ENCODE data around the gene MAP7D3. TPM values are rescaled to one million over a fixed set of nuclear protein-coding genes. Genes with fewer than 3 reads are reported as not detected.

The MAP7D3 gene
- total and polyA plus RNA-seq, 12 donors: 5.9 to 14.9 (median 7.9) TPM

GRCh38 chrX:136198678-136199243 lies 52.4 kb downstream of the MAP7D3 start:
- peaks cover 0 to under 1% of the 10 kb centered on the region in 2 donors for H3K4me1 ChIP-seq (replicated peaks in 1 of 2)
- WGBS, 4 donors: 72 to 91% (median 82%) methylated on average over 6 of the region's 6 CpGs
- H3K36me3 ChIP-seq (replicated peaks in 1 of 2): no peaks in the 10 kb centered on the region
- no peak for DNase-seq
- no peaks in the 10 kb centered on the region for H3K27me3 ChIP-seq
- H3K4me3 ChIP-seq: no peak overlapping the region
- intact Hi-C loops (cut with DNase I): no loop called here
- no peak overlapping the region for H3K27ac ChIP-seq
- no peaks in the 10 kb centered on the region for H3K9me3 ChIP-seq (replicated peaks in 1 of 3)
- TF ChIP-seq CTCF (IDR thresholded peaks at IDR 0.05): no peak
- TF ChIP-seq POLR2A (IDR thresholded peaks at IDR 0.05): no peak

DNA sequence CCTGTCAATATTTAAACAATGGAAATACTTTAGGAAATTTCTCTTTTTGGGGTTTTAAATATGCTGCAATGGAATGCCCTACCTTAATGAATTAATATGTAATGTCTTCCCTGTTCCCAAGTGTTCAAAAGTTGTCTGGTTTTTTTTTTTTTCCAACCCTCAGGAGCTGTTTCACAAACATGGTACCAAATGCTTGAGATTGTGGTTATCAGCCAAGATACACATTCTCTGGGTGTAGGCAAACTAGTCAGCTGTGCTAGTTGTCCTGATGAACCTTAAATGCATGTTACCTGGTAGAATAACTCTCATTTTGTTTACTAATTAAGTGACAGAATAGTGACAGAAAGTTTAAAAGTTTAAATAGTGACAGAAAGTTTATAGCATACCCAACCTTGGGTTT lies 53.2 kb downstream of the MAP7D3 start:
- TF ChIP-seq POLR2A (IDR thresholded peaks at IDR 0.05) (no peak), CTCF (IDR thresholded peaks at IDR 0.05) (no peak)
- Histone ChIP-seq H3K4me3 (no peak overlapping the region), H3K9me3 (replicated peaks in 1 of 3) (no peaks in the 10 kb centered on the region), H3K27ac (no peak overlapping the region), H3K4me1 (replicated peaks in 1 of 2) (peaks cover 0 to 7% of the 10 kb centered on the region in 2 donors), H3K27me3 (no peaks in the 10 kb centered on the region), H3K36me3 (replicated peaks in 1 of 2) (no peaks in the 10 kb centered on the region)
- intact Hi-C loops (cut with DNase I): no loop called here
- no peak for DNase-seq

DNA sequence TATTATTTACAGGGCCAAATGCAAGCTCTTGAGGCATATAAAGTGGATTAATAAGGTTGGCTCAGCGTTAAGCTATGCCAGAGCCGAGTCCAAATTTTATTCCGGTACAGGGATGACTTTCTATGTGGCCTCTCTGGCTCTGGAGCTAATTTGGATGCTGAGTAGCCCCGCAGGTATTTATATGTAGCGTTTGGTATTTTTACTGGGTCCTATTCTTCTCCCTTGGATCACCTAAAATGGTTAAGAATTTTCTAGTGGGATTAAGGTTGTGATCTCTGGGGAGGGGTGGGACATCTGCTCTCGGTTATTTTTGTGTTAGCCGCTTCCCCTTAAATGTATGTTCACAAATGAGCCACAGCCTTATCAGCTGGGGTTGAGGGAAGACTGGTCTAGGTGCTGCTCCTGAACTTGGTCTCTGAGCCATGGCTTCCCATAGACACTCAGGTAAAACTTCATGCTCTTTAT lies 54.5 kb downstream of the MAP7D3 start:
- Histone ChIP-seq H3K4me3 (no peak overlapping the region), H3K27me3 (no peaks in the 10 kb centered on the region), H3K27ac (no peak overlapping the region), H3K9me3 (replicated peaks in 1 of 3) (no peaks in the 10 kb centered on the region), H3K4me1 (replicated peaks in 1 of 2) (peaks cover 0 to 18% of the 10 kb centered on the region in 2 donors), H3K36me3 (replicated peaks in 1 of 2) (no peaks in the 10 kb centered on the region)
- intact Hi-C loops (cut with DNase I): no loop called here
- TF ChIP-seq CTCF (IDR thresholded peaks at IDR 0.05): no peak
- no peak for TF ChIP-seq POLR2A (IDR thresholded peaks at IDR 0.05)
- WGBS, 4 donors: 79 to 89% (median 84%) methylated on average over 7 of the region's 7 CpGs
- no peak for DNase-seq

- no peak for DNase-seq
- intact Hi-C loops (cut with DNase I): no loop called here
- TF ChIP-seq CTCF (IDR thresholded peaks at IDR 0.05) (no peak), POLR2A (IDR thresholded peaks at IDR 0.05) (no peak)
- no peaks in the 10 kb centered on the region for H3K36me3 ChIP-seq (replicated peaks in 1 of 2)
- WGBS, 4 donors: 61 to 76% (median 65%) methylated on average over 4 of the region's 4 CpGs
- no peaks in the 10 kb centered on the region for H3K27me3 ChIP-seq
- H3K27ac ChIP-seq: no peak overlapping the region
- no peaks in the 10 kb centered on the region for H3K9me3 ChIP-seq (replicated peaks in 1 of 3)
- H3K4me1 ChIP-seq (replicated peaks in 1 of 2): peaks cover 0 to 18% of the 10 kb centered on the region in 2 donors
- no peak overlapping the region for H3K4me3 ChIP-seq
Observed at GRCh38 chrX:136195247-136195646, 56.0 kb downstream of the MAP7D3 start.
